VCaP (cell line): Measurements from ENCODE around the gene CARHSP1.

Source experiments
- H3K27ac ChIP-seq: fragments of 450-650 bp; 2 replicates; pipeline ENCODE4 v1.5.1; 2017
- CTCF ChIP-seq: fragments of 450-650 bp; conservative IDR thresholded peaks from 2 replicates; pipeline ENCODE4 v1.5.1; 2017; ENCODE audit warnings: mild to moderate bottlenecking, moderate library complexity

Gene CARHSP1

GRCh38 chr16:8831871-8832716, 36.7 kb downstream of the CARHSP1 start:
- H3K27ac ChIP-seq = no peak overlapping the region
- TF ChIP-seq CTCF = no peak

DNA sequence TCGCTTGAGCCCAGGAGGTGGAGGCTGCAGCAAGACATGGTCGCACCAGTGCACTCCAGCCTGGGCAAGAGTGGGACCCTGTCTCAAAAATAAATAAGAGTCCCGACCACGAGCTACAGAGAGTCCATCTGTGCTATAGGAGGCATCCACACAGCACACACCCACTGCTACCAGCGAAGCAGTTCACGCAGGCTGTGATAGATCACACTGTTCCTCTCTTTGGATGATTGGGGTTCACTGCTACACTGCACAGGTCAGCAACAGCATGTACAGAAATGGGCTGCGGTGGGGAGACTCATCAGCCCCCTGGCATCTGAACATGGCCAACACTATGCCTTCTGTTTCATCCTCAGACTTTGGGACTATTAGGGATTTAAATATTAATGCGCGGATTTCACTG, 37.4 kb downstream of the CARHSP1 start:
- no peak for TF ChIP-seq CTCF
- H3K27ac ChIP-seq = no peak overlapping the region

DNA sequence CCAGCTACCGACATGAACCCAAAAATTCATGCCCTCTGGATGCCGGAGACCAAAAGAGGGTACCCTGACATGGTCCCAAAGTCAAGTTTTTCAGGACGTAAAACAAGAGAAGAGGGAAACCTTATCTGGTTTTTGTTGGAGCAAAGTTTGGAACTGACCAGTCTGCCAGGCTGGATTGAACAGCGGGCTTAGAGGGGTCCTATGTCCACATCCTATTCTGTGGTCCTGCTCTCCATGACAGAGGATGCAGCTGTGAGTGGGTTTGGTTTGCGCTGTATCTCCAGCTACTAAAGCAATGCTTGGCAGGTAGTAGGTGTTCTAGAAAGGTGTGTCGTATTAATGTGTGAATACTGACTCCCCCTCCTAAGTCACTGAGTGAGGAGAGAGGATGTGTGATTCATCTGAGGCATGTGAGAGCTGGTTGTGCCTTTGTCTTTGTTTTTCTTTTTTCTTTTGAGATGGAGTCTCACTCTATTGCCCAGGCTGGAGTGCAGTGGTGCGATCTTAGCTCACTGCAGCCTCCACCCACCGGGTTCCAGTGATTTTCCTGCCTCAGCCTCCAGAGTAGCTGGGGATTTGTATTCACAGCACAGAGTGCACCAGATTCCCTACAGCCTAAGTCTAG, 40.2 kb downstream of the CARHSP1 start:
- no peak overlapping the region for H3K27ac ChIP-seq
- TF ChIP-seq CTCF = no peak

GRCh38 chr16:8826278-8826879, 42.4 kb downstream of the CARHSP1 start:
- TF ChIP-seq CTCF = no peak
- no peak overlapping the region for H3K27ac ChIP-seq

DNA sequence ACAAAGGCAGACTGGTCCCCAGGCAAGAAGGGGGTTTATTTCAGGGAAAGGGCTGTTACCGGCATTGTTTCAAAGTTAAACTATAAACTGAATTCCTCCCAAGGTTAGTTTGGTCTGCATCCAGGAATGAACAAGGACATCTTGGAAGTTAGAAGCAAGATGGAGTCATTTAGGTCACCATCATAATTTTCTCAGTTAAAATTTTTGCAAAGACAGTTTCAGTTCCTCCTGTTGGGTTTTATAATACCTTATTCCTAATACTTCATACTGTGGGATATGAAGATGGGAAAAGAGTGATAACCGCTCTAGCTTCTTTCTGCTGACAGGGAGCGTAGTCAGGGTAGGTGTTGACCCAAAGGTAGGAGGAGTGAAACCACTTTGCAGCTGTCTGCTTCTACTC, 46.4 kb downstream of the CARHSP1 start:
- no peak overlapping the region for H3K27ac ChIP-seq
- no peak for TF ChIP-seq CTCF

DNA sequence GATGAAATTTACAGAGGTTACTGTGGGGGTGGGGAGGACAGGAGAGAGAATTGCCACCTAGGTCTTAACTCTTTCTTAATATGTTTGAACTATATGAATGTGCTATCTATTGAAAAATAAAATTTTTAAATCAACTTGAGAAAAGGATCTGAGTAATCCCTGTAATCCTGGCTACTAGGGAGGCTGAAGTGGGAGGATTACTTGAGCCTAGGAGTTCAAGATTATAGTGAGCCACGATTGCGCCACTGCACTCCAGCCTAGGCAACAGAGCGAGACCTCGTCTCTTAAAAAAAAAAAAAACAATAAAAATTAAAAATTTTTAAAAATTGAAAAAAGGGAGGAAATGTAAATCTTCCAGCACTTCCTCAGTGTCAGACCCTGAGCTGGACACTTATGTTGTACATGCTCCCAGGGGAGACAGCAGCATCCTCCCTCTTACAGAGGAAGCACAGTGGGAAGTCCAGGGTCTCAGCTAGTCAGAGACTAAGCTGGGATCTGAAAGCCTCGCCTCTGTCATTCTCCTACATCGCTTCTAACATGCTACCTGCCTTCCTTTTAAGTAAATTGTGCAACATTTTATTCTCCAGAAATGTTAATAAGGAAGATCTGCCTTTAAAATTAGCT, 49.3 kb downstream of the CARHSP1 start:
- no peak for TF ChIP-seq CTCF
- H3K27ac ChIP-seq = no peak overlapping the region
